K562 (cell line): ENCODE results near the gene MAGI3. TPM values are rescaled to one million over a fixed set of nuclear protein-coding genes. Genes with fewer than 3 reads are reported as not detected.
A peak's percentile ranks its signal among the peaks of the same experiment; 100 is the strongest.

Source experiments
- ATAC-seq: fragments of 200-7000 bp; cut with Tn5 transposase; 3 replicates; pipeline ENCODE4 v1.9.1; 2020; ENCODE audit warnings: moderate library complexity
- BruUV-seq: library from RNA; stranded (reverse); fragments of 400-500 nt; replicated peaks from 2 replicates; lab custom pipeline; 2021; lab: Mats Ljungman, UMichigan
- CTCF ChIA-PET: fragments of 300-600 bp; formaldehyde crosslinking; extraction: SDS; loops from one replicate; lab custom pipeline; 2021; ENCODE audit warnings: low intra/inter-chr PET ratio; lab: Yijun Ruan, JAX
- POLR2A ChIA-PET: fragments of 300-600, 350-650 bp; sonication (Branson Sonifier 250); formaldehyde crosslinking; extraction: SDS; loops from one replicate; lab custom pipeline; 2021; ENCODE audit warnings: antibody characterized with exemption, inconsistent platforms; lab: Yijun Ruan, JAX
- DNase-seq, 4 experiments: peaks; one replicate each; pipeline versions ENCODE4 v3.0.0 to v3.0.0-alpha.2; 2011 to 2018; ENCODE audit warnings: low spot score in 3 of 4, mixed read lengths in 3 of 4; ENCODE audit errors: extremely low read depth in 1 of 4
- FAIRE-seq: peaks from 2 replicates; lab custom pipeline; 2011; peaks lifted over from hg19 to GRCh38; lab: Jason Lieb, UNC
- H2AFZ ChIP-seq: 2 replicates; pipeline ENCODE4 v1.6.0; 2011; ENCODE audit warnings: low read depth, low read length, control low read depth, inconsistent platforms
- H3K27ac ChIP-seq: fragments of 200-600 bp; 3 replicates; pipeline ENCODE4 v1.8.0; 2011; ENCODE audit warnings: low read depth, mild to moderate bottlenecking, control low read depth, inconsistent platforms, low read length, moderate library complexity, mixed read lengths; ENCODE audit errors: extremely low read depth
- H3K27me3 ChIP-seq, 2 experiments: fragments of 300-600 bp in 1 of 2; 2 replicates in 1 of 2; 3 replicates in 1 of 2; pipeline versions ENCODE4 v1.6.0 to v1.8.0; 2011; ENCODE audit warnings: inconsistent platforms in 2 of 2, low read length in 2 of 2, mild to moderate bottlenecking in 1 of 2, mixed read lengths in 1 of 2, moderate library complexity in 1 of 2; ENCODE audit not compliant: control insufficient read depth in 2 of 2, insufficient read depth in 2 of 2
- H3K36me3 ChIP-seq: fragments of 300-600 bp; 3 replicates; pipeline ENCODE4 v1.8.0; 2011; ENCODE audit warnings: mild to moderate bottlenecking, low read length, inconsistent platforms; ENCODE audit not compliant: control insufficient read depth, insufficient read depth
- H3K4me1 ChIP-seq, 2 experiments: fragments of 200-600 bp in 1 of 2; replicated peaks in 1 of 2; 2 replicates in 1 of 2; 3 replicates in 1 of 2; pipeline versions ENCODE4 v1.5.1 to v1.8.0; 2011; ENCODE audit warnings: inconsistent platforms in 2 of 2, low read length in 2 of 2, mild to moderate bottlenecking in 1 of 2, mixed read lengths in 1 of 2, moderate library complexity in 1 of 2; ENCODE audit not compliant: control insufficient read depth in 2 of 2, insufficient read depth in 2 of 2
- H3K4me2 ChIP-seq: 2 replicates; pipeline ENCODE4 v1.6.1; 2011; ENCODE audit warnings: low read length, control low read depth, inconsistent platforms, mixed read lengths; ENCODE audit not compliant: insufficient read depth
- H3K4me3 ChIP-seq: fragments of 200-600 bp; sonication (generic), shearing (Covaris generic); 2 replicates; pipeline ENCODE4 v1.5.1; 2016; ENCODE audit warnings: control low read depth, inconsistent platforms
- H3K79me2 ChIP-seq: fragments of 200-600 bp; 3 replicates; pipeline ENCODE4 v1.8.0; 2011; ENCODE audit warnings: low read length, inconsistent platforms; ENCODE audit not compliant: control insufficient read depth, insufficient read depth
- H3K9ac ChIP-seq, 2 experiments: 2 replicates each; pipeline versions ENCODE4 v1.6.0 to v1.6.1; 2011; ENCODE audit warnings: low read depth in 2 of 2, low read length in 2 of 2, control low read depth in 1 of 2, inconsistent platforms in 1 of 2, mild to moderate bottlenecking in 1 of 2, mixed read lengths in 1 of 2; ENCODE audit not compliant: insufficient read depth in 1 of 2
- H3K9me1 ChIP-seq: one replicate; pipeline ENCODE4 v1.6.0; 2011; ENCODE audit warnings: inconsistent platforms, mild to moderate bottlenecking, low read length, moderate library complexity; ENCODE audit not compliant: control insufficient read depth, insufficient read depth
- H3K9me3 ChIP-seq: replicated peaks from 2 replicates; pipeline ENCODE4 v1.5.1; 2011; ENCODE audit warnings: low read depth, low read length, inconsistent platforms; ENCODE audit not compliant: control insufficient read depth, insufficient read depth
- H4K20me1 ChIP-seq: replicated peaks from 2 replicates; pipeline ENCODE4 v1.6.1; 2011; ENCODE audit warnings: low read length, inconsistent platforms, mixed read lengths; ENCODE audit not compliant: control insufficient read depth, insufficient read depth
- CBX2 ChIP-seq: fragments of 200-600 bp; sonication (generic); IDR thresholded peaks from one replicate; pipeline ENCODE4 v1.6.1; 2012; ENCODE audit warnings: mild to moderate bottlenecking, low read length, inconsistent platforms; ENCODE audit not compliant: insufficient read depth, poor library complexity, severe bottlenecking
- E2F8 ChIP-seq: fragments of 450-650 bp; IDR thresholded peaks from 2 replicates; pipeline ENCODE4 v1.7.1; 2018; ENCODE audit warnings: mild to moderate bottlenecking, low read depth; ENCODE audit not compliant: partially characterized antibody
- EHMT2 ChIP-seq: fragments of 450-650 bp; IDR thresholded peaks from 2 replicates; pipeline ENCODE4 v1.6.1; 2018; ENCODE audit warnings: antibody characterized with exemption
- FOXK2 ChIP-seq, 2 experiments: fragments of 450-650 bp; IDR thresholded peaks in 1 of 2; conservative IDR thresholded peaks in 1 of 2; 2 replicates each; pipeline ENCODE4 v1.6.1; 2016; ENCODE audit warnings: low read depth in 2 of 2, mild to moderate bottlenecking in 1 of 2
- JUND ChIP-seq, 2 experiments: IDR thresholded peaks; 2 replicates in 1 of 2; 3 replicates in 1 of 2; pipeline ENCODE4 v1.6.1; 2011; ENCODE audit warnings: borderline replicate concordance in 2 of 2, low read depth in 2 of 2, low read length in 2 of 2, improper control_type of control experiment in 1 of 2, missing biosample characterization in 1 of 2, missing genetic modification characterization in 1 of 2, missing genetic modification reagents in 1 of 2
- LCOR ChIP-seq: sonication (generic); formaldehyde crosslinking; IDR thresholded peaks from 2 replicates; pipeline ENCODE4 v1.8.0; 2022; ENCODE audit warnings: mild to moderate bottlenecking, missing genetic modification reagents
- MNT ChIP-seq, 2 experiments: fragments of 450-650 bp; conservative IDR thresholded peaks; 2 replicates each; pipeline ENCODE4 v1.6.1; 2017; ENCODE audit warnings: mild to moderate bottlenecking in 2 of 2, moderate library complexity in 2 of 2
- NFYB ChIP-seq: IDR thresholded peaks from 2 replicates; pipeline ENCODE4 v1.6.1; 2011; ENCODE audit warnings: mild to moderate bottlenecking, moderate library complexity; ENCODE audit not compliant: insufficient read length; ENCODE audit errors: extremely low read depth
- PATZ1 ChIP-seq: fragments of 250-450 bp; sonication (Bioruptor Pico); IDR thresholded peaks from 2 replicates; pipeline ENCODE4 v1.5.0; 2020; ENCODE audit warnings: mild to moderate bottlenecking, borderline replicate concordance
- SRSF9 ChIP-seq: fragments of 200-400 bp; formaldehyde crosslinking; IDR thresholded peaks from 2 replicates; pipeline ENCODE4 v1.6.1; 2017; ENCODE audit warnings: low read depth, low read length, borderline replicate concordance
- STAG1 ChIP-seq: sonication (generic); formaldehyde crosslinking; IDR thresholded peaks from 2 replicates; pipeline ENCODE4 v1.5.0; 2020; ENCODE audit warnings: missing genetic modification reagents, borderline replicate concordance
- USF1 ChIP-seq: sonication (generic); formaldehyde crosslinking; IDR thresholded peaks from 2 replicates; pipeline ENCODE4 v1.9.0; 2022; ENCODE audit warnings: mild to moderate bottlenecking, missing genetic modification reagents
- ZNF263 ChIP-seq: sonication (generic); formaldehyde crosslinking; IDR thresholded peaks from 2 replicates; pipeline ENCODE4 v1.8.0; 2022; ENCODE audit warnings: mild to moderate bottlenecking, missing genetic modification reagents, borderline replicate concordance
- WGBS: fragments of 100-300 bp; shearing (Covaris generic); methylation state at CpG from one replicate; pipeline ENCODE4 v1.1.6; 2016; ENCODE audit warnings: low coverage, mixed read lengths; ENCODE audit not compliant: insufficient coverage; ENCODE audit errors: missing lambda C conversion rate; 5-methylcytosine and 5-hydroxymethylcytosine counted together
- in situ Hi-C: fragments of 300-500 bp; cut with MboI; formaldehyde crosslinking; loops from 4 replicates; pipeline ENCODE4 v1.15.0; 2018; ENCODE audit warnings: inconsistent platforms, mixed read lengths
- intact Hi-C: fragments of 100-400 bp; cut with micrococcal nuclease; formaldehyde crosslinking; loops from 2 replicates; pipeline ENCODE4 v1.14.2; 2022
- polyA plus RNA-seq, 8 experiments: library from polyadenylated mRNA; depleted of rRNA in 4 of 8; stranded (reverse) in 5 of 8; unstranded in 3 of 8; fragments of >200 nt; fragmentation: Nextera tagmentation in 2 of 8; fragmentation: Illumina TruSeq in 1 of 8; extraction: Ambion mirVana in 2 of 8; extraction: Trizol in 1 of 8; gene quantifications; 2 replicates each; pipeline versions ENCODE4 v1.2.1 to v1.2.3, GENCODE V29; 2011 to 2014; ENCODE audit warnings: inconsistent platforms in 1 of 8, missing spikeins in 1 of 8
- total RNA-seq, 7 experiments: library from RNA; depleted of rRNA in 6 of 7; stranded (reverse); fragments of >200 nt in 6 of 7; fragmentation: Illumina TruSeq in 2 of 7; extraction: Trizol in 2 of 7; gene quantifications; 2 replicates each; pipeline versions ENCODE4 v1.2.1 to v1.2.3, GENCODE V29; 2011 to 2021; ENCODE audit warnings: low replicate concordance in 1 of 7

Gene MAGI3
- total and polyA plus RNA-seq, 9 of the 15 experiments (the other 6 are each of a cell fraction or from before 2014, with no cell fraction given): 1.0 to 8.6 (median 5.5) TPM

GRCh38 chr1:113684153-113684541, 293.8 kb downstream of the MAGI3 start:
- ATAC-seq (peak; percentile 88), FAIRE-seq (no peak), DNase-seq (peak in 2 of 4 experiments; percentile 34 to 53)
- ChIA-PET CTCF (no interaction called here), POLR2A (interaction anchor here (0.8 to 1.9 kb wide), 2 partner anchors 9 to 30 kb away, joined by 3 to 6 read pairs; no protein-coding TSS in a partner anchor)
- Histone ChIP-seq H3K27ac (no peak overlapping the region), H3K9ac (no peak overlapping the region), H4K20me1 (no peaks in the 10 kb centered on the region), H3K36me3 (no peaks in the 10 kb centered on the region), H3K4me2 (no peak overlapping the region), H3K9me1 (no peaks in the 10 kb centered on the region), H3K4me3 (no peak overlapping the region), H2AFZ (0 out of 2 replicates have a peak overlapping the region, but pooled peaks have one; percentile 11), H3K9me3 (no peaks in the 10 kb centered on the region), H3K79me2 (no peaks in the 10 kb centered on the region), H3K4me1 (peaks cover 0 to 4% of the 10 kb centered on the region in 2 experiments; a peak in 2 of 5 replicates), H3K27me3 (no peaks in the 10 kb centered on the region)
- in situ Hi-C loops: loop anchor here (5.0 kb wide), 1 partner anchor 872 kb away; no protein-coding TSS in a partner anchor
- BruUV-seq: no TSS peak
- WGBS: 41% methylated on average over 6 of the region's 6 CpGs
- intact Hi-C loops: loop anchor here (10.0 kb wide), 1 partner anchor 291 kb away; the partner anchor contains the start of gene OLFML3
- TF ChIP-seq E2F8 (no peak), PATZ1 (CRISPR knock-in tag) (no peak), LCOR (CRISPR knock-in tag) (no peak), EHMT2 (no peak), FOXK2 (conservative IDR thresholded peaks at IDR 0.05 in 1 of 2, IDR thresholded peaks at IDR 0.05 in 1 of 2; ENCODE audit: low read depth in 2 of 2) (0 out of 4 replicates have a peak, but pooled peaks have one; percentile 36 to 40), JUND (IDR thresholded peaks at IDR 0.05; ENCODE audit: borderline replicate concordance, low read depth, low read length) (no peak), JUND (tag; IDR thresholded peaks at IDR 0.05; ENCODE audit: borderline replicate concordance, low read depth, low read length) (0 out of 3 replicates have a peak, but pooled peaks have one; percentile 21), ZNF263 (CRISPR knock-in tag) (no peak), NFYB (no peak), SRSF9 (no peak), STAG1 (CRISPR knock-in tag) (no peak), USF1 (CRISPR knock-in tag) (no peak), MNT (conservative IDR thresholded peaks at IDR 0.05) (peak in 1 of 2 experiments; percentile 35; a peak in 1 of 4 replicates), CBX2 (no peak)
